Parathyroid adenoma (tissue), 2 donors: Measurements from ENCODE around the gene THBS2.

Experiments used
- H2AFZ ChIP-seq: fragments of 300-600 bp; sonication (generic); one replicate; pipeline ENCODE4 v1.7.0; 2017; ENCODE audit warnings: antibody characterized with exemption, mild to moderate bottlenecking
- H3K27ac ChIP-seq: fragments of 300-600 bp; sonication (generic); one replicate; pipeline ENCODE4 v1.7.0; 2017
- H3K27me3 ChIP-seq: fragments of 300-600 bp; sonication (generic); one replicate; pipeline ENCODE4 v1.7.0; 2017; ENCODE audit warnings: low read length; ENCODE audit not compliant: control insufficient read depth, insufficient read depth
- H3K36me3 ChIP-seq: fragments of 300-600 bp; sonication (generic); one replicate; pipeline ENCODE4 v1.7.0; 2017; ENCODE audit warnings: low read length; ENCODE audit not compliant: control insufficient read depth, insufficient read depth
- H3K4me1 ChIP-seq: fragments of 300-600 bp; sonication (generic); one replicate; pipeline ENCODE4 v1.7.0; 2017; ENCODE audit warnings: control low read depth
- H3K4me2 ChIP-seq: fragments of 300-600 bp; sonication (generic); one replicate; pipeline ENCODE4 v1.7.0; 2017; ENCODE audit warnings: low read length
- H3K4me3 ChIP-seq: fragments of 300-600 bp; sonication (generic); one replicate; pipeline ENCODE4 v1.7.0; 2017; ENCODE audit warnings: low read depth, low read length
- H3K79me2 ChIP-seq: fragments of 300-600 bp; sonication (generic); one replicate; pipeline ENCODE4 v1.7.0; 2017; ENCODE audit warnings: control low read depth
- H3K9ac ChIP-seq: fragments of 300-600 bp; sonication (generic); one replicate; pipeline ENCODE4 v1.7.0; 2017; ENCODE audit warnings: mild to moderate bottlenecking
- H3K9me3 ChIP-seq: fragments of 300-600 bp; sonication (generic); one replicate; pipeline ENCODE4 v1.7.0; 2017; ENCODE audit warnings: low read length; ENCODE audit not compliant: control insufficient read depth
- TF ChIP-seq, protein P1 (sequence below): fragments of 300-600 bp; sonication (generic); IDR thresholded peaks from one replicate; pipeline ENCODE4 v1.7.0; 2017; ENCODE audit warnings: antibody characterized with exemption, mild to moderate bottlenecking
- donor health status: primary hyperparathyroidism.

The THBS2 gene

DNA sequence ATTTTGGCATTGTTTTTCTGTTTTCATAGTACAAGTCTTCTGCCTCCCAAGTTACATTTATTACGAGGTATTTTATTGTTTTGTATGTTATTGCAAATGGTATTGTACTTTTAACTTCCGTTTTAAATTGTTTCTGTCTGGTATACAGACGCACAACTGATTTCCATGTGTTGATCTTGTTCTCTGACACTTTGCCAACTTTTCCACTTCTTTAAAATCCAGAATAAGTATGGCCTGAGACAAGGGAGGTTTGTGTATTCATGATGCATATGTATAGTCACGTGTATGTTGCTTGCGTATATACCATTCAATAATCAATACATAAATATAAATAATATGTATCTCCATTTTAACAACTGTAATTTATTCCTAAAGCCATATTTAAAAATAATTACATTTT is 41.2 kb downstream of the THBS2 start:
- H3K4me3 ChIP-seq: peak overlapping the region; percentile 50
- H3K4me2 ChIP-seq: peak overlapping the region; percentile 17
- H3K4me1 ChIP-seq: no peaks in the 10 kb centered on the region
- H3K79me2 ChIP-seq: no peaks in the 10 kb centered on the region
- no peaks in the 10 kb centered on the region for H3K36me3 ChIP-seq
- TF ChIP-seq, protein P1, sequence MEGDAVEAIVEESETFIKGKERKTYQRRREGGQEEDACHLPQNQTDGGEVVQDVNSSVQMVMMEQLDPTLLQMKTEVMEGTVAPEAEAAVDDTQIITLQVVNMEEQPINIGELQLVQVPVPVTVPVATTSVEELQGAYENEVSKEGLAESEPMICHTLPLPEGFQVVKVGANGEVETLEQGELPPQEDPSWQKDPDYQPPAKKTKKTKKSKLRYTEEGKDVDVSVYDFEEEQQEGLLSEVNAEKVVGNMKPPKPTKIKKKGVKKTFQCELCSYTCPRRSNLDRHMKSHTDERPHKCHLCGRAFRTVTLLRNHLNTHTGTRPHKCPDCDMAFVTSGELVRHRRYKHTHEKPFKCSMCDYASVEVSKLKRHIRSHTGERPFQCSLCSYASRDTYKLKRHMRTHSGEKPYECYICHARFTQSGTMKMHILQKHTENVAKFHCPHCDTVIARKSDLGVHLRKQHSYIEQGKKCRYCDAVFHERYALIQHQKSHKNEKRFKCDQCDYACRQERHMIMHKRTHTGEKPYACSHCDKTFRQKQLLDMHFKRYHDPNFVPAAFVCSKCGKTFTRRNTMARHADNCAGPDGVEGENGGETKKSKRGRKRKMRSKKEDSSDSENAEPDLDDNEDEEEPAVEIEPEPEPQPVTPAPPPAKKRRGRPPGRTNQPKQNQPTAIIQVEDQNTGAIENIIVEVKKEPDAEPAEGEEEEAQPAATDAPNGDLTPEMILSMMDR: no peak
- H3K27me3 ChIP-seq: no peaks in the 10 kb centered on the region
- no peaks in the 10 kb centered on the region for H3K9me3 ChIP-seq
- no peak overlapping the region for H3K9ac ChIP-seq
- H3K27ac ChIP-seq: no peak overlapping the region
- H2AFZ ChIP-seq: peak overlapping the region; percentile 81

GRCh38 chr6:169211881-169212280 is 41.8 kb downstream of the THBS2 start:
- no peak overlapping the region for H2AFZ ChIP-seq
- no peaks in the 10 kb centered on the region for H3K36me3 ChIP-seq
- H3K4me2 ChIP-seq: no peak overlapping the region
- no peaks in the 10 kb centered on the region for H3K27me3 ChIP-seq
- H3K4me1 ChIP-seq: no peaks in the 10 kb centered on the region
- H3K27ac ChIP-seq: no peak overlapping the region
- H3K4me3 ChIP-seq: no peak overlapping the region
- no peaks in the 10 kb centered on the region for H3K79me2 ChIP-seq
- TF ChIP-seq, protein P1: no peak
- H3K9ac ChIP-seq: no peak overlapping the region
- no peaks in the 10 kb centered on the region for H3K9me3 ChIP-seq

- no peaks in the 10 kb centered on the region for H3K9me3 ChIP-seq
- TF ChIP-seq, protein P1: no peak
- H3K27ac ChIP-seq: no peak overlapping the region
- H3K4me3 ChIP-seq: no peak overlapping the region
- no peaks in the 10 kb centered on the region for H3K36me3 ChIP-seq
- H3K27me3 ChIP-seq: no peaks in the 10 kb centered on the region
- no peaks in the 10 kb centered on the region for H3K4me1 ChIP-seq
- H2AFZ ChIP-seq: no peak overlapping the region
- no peak overlapping the region for H3K9ac ChIP-seq
- H3K79me2 ChIP-seq: no peaks in the 10 kb centered on the region
- H3K4me2 ChIP-seq: no peak overlapping the region
Measured at GRCh38 chr6:169210611-169211010, 43.0 kb downstream of the THBS2 start.

GRCh38 chr6:169208011-169208410 is 45.6 kb downstream of the THBS2 start:
- Histone ChIP-seq H3K9me3 (no peaks in the 10 kb centered on the region), H3K36me3 (no peaks in the 10 kb centered on the region), H3K79me2 (no peaks in the 10 kb centered on the region), H3K27me3 (no peaks in the 10 kb centered on the region), H3K9ac (no peak overlapping the region), H3K27ac (no peak overlapping the region), H2AFZ (no peak overlapping the region), H3K4me1 (no peaks in the 10 kb centered on the region), H3K4me3 (no peak overlapping the region), H3K4me2 (no peak overlapping the region)
- TF ChIP-seq, protein P1: no peak

GRCh38 chr6:169207482-169207881 is 46.2 kb downstream of the THBS2 start:
- no peaks in the 10 kb centered on the region for H3K36me3 ChIP-seq
- no peak overlapping the region for H3K9ac ChIP-seq

More at GRCh38 chr6:169207482-169207881, 46.2 kb downstream of the THBS2 start:
- no peak overlapping the region for H3K4me2 ChIP-seq
- H3K27me3 ChIP-seq: no peaks in the 10 kb centered on the region
- H3K9me3 ChIP-seq: no peaks in the 10 kb centered on the region
- no peaks in the 10 kb centered on the region for H3K4me1 ChIP-seq
- TF ChIP-seq, protein P1: no peak
- H2AFZ ChIP-seq: no peak overlapping the region
- no peaks in the 10 kb centered on the region for H3K79me2 ChIP-seq
- H3K4me3 ChIP-seq: no peak overlapping the region
- no peak overlapping the region for H3K27ac ChIP-seq
